ENCODE measurements around the gene CHST4. TPM values are rescaled to one million over a fixed set of nuclear protein-coding genes. Genes with fewer than 3 reads are reported as not detected.

The CHST4 gene
- total RNA-seq, 1 experiment from 2014 or later = 5.9 TPM

GRCh38 chr16:71528257-71528656 is 2.0 kb downstream of the CHST4 start:
- no peak overlapping the region for H2AFZ ChIP-seq (ENCODE audit: low read length)
- H3K9ac ChIP-seq (ENCODE audit: extremely low read depth, insufficient read length, low read length) = no peak overlapping the region
- H4K8ac ChIP-seq (replicated peaks; ENCODE audit: insufficient read length, low read depth, low read length) = no peak overlapping the region
- H3K9me3 ChIP-seq (ENCODE audit: control insufficient read depth, low read depth, low read length) = no peaks in the 10 kb centered on the region
- H3K18ac ChIP-seq (ENCODE audit: insufficient read length, low read depth, low read length) = no peak overlapping the region
- H4K5ac ChIP-seq (ENCODE audit: insufficient read length, low read depth, low read length) = no peak overlapping the region
- H3K27me3 ChIP-seq (ENCODE audit: insufficient read depth, low read length) = no peaks in the 10 kb centered on the region
- H3K27ac ChIP-seq (ENCODE audit: insufficient read length, low read depth, low read length) = no peak overlapping the region
- no peak overlapping the region for H2BK5ac ChIP-seq (ENCODE audit: insufficient read length, low read length)
- H2AK5ac ChIP-seq (ENCODE audit: insufficient read length, low read length) = no peak overlapping the region
- H3K79me2 ChIP-seq (ENCODE audit: insufficient read depth, low read length) = no peaks in the 10 kb centered on the region
- H3K27ac Mint-ChIP-seq = no peak overlapping the region; a peak in 2 of 7 replicates
- no peaks in the 10 kb centered on the region for H3K9me3 Mint-ChIP-seq
- H3K23me2 ChIP-seq (ENCODE audit: insufficient read length, low read depth, low read length, poor library complexity, severe bottlenecking) = peaks cover 8% of the 10 kb centered on the region
- no peaks in the 10 kb centered on the region for H4K20me1 ChIP-seq (ENCODE audit: control insufficient read depth, insufficient read depth, insufficient read length)
- H3K27me3 Mint-ChIP-seq (ENCODE audit: low read depth) = no peaks in the 10 kb centered on the region
- H3K79me1 ChIP-seq (ENCODE audit: insufficient read depth, low read depth, low read length, poor library complexity, severe bottlenecking) = no peaks in the 10 kb centered on the region
- H3K4me1 Mint-ChIP-seq = peaks cover 28 to 33% of the 10 kb centered on the region in 2 experiments
- H3T11ph ChIP-seq (ENCODE audit: low read length) = no peak overlapping the region
- H2BK12ac ChIP-seq (ENCODE audit: insufficient read length, low read depth, low read length) = no peak overlapping the region
- no peak overlapping the region for H3K4ac ChIP-seq (ENCODE audit: low read depth, low read length)
- H3K36me3 Mint-ChIP-seq (ENCODE audit: insufficient read depth in 1 of 3, low read depth in 3 of 3) = no peaks in the 10 kb centered on the region
- no CpG with 5 or more reads among the region's 1 CpG for WGBS (ENCODE audit: extremely low coverage, insufficient read length, low lambda C conversion rate)
- H2BK20ac ChIP-seq (ENCODE audit: low read depth, low read length, poor library complexity, severe bottlenecking) = no peak overlapping the region
- H3K4me2 ChIP-seq (ENCODE audit: insufficient read depth, insufficient read length, low read length) = no peak overlapping the region
- H3K4me3 Mint-ChIP-seq = no peak overlapping the region
- no peak overlapping the region for H3K23ac ChIP-seq (ENCODE audit: insufficient read length, low read depth, low read length)
- H2BK15ac ChIP-seq (ENCODE audit: low read depth, low read length) = no peak overlapping the region
- no peak for TF ChIP-seq CTCF (conservative IDR thresholded peaks at IDR 0.05)
- H3K4me1 ChIP-seq (ENCODE audit: insufficient read depth, low read length) = peaks cover 2% of the 10 kb centered on the region; the same call in 1 of the 2 replicates
- H3K14ac ChIP-seq (ENCODE audit: insufficient read depth, low read length) = no peak overlapping the region
- no peak overlapping the region for H2BK120ac ChIP-seq (ENCODE audit: low read depth, low read length, poor library complexity, severe bottlenecking)
- no peak for DNase-seq
- H3K56ac ChIP-seq (ENCODE audit: insufficient read length, low read depth, low read length) = no peak overlapping the region
- H4K91ac ChIP-seq (ENCODE audit: insufficient read length, low read depth, low read length) = no peak overlapping the region
